ENCODE results near the gene BTBD7.

GRCh38 chr14:93240678-93241000, 92.2 kb downstream of the BTBD7 start:
- TF ChIP-seq POLR2AphosphoS5 (IDR thresholded peaks at IDR 0.05; ENCODE audit: low read depth, low read length) (no peak), SIN3A (IDR thresholded peaks at IDR 0.05; ENCODE audit: borderline replicate concordance, insufficient read depth, low read length) (no peak), REST (IDR thresholded peaks at IDR 0.05; ENCODE audit: insufficient read depth in 1 of 2, low read depth in 2 of 2, low read length in 2 of 2) (no peak), FOXP2 (optimal IDR thresholded peaks at IDR 0.05; ENCODE audit: borderline replicate concordance, extremely low read depth, extremely low read length, insufficient read depth) (no peak)
